H1 (cell line): ENCODE results near the gene MCHR1. TPM values are rescaled to one million over a fixed set of nuclear protein-coding genes. Genes with fewer than 3 reads are reported as not detected.
A peak's percentile ranks its signal among the peaks of the same experiment; 100 is the strongest.

ENCODE experiments used
- ATF2 ChIP-seq: IDR thresholded peaks from 2 replicates; pipeline ENCODE4 v1.6.1; 2012; ENCODE audit warnings: low read length, inconsistent platforms
- ATF3 ChIP-seq: IDR thresholded peaks from 2 replicates; pipeline ENCODE4 v1.6.1; 2011; ENCODE audit warnings: low read depth, mild to moderate bottlenecking, low read length; ENCODE audit not compliant: insufficient read depth
- CEBPB ChIP-seq: IDR thresholded peaks from 2 replicates; pipeline ENCODE4 v1.6.1; 2012; ENCODE audit warnings: low read depth, low read length
- CHD2 ChIP-seq: IDR thresholded peaks from 2 replicates; pipeline ENCODE4 v1.6.1; 2012; ENCODE audit warnings: low read length, improper control_type of control experiment
- CTBP2 ChIP-seq: IDR thresholded peaks from 2 replicates; pipeline ENCODE4 v1.7.0; 2011; ENCODE audit warnings: borderline replicate concordance, mild to moderate bottlenecking, moderate library complexity, mixed read lengths, low read length; ENCODE audit not compliant: insufficient read depth, insufficient read length
- EP300 ChIP-seq, 2 experiments: IDR thresholded peaks; 1 replicate in 1 of 2; 2 replicates in 1 of 2; pipeline ENCODE4 v1.6.1; 2011 to 2012; ENCODE audit warnings: low read depth in 2 of 2, low read length in 2 of 2, mild to moderate bottlenecking in 2 of 2, borderline replicate concordance in 1 of 2, inconsistent platforms in 1 of 2, moderate library complexity in 1 of 2
- EZH2 ChIP-seq: fragments of 200-600 bp; sonication (generic); IDR thresholded peaks from 2 replicates; pipeline ENCODE4 v1.7.1; 2012; ENCODE audit warnings: low read depth, mild to moderate bottlenecking, moderate library complexity, low read length, inconsistent platforms; ENCODE audit not compliant: severe bottlenecking
- GABPA ChIP-seq: IDR thresholded peaks from 2 replicates; pipeline ENCODE4 v1.6.1; 2011; ENCODE audit warnings: mild to moderate bottlenecking, low read length, moderate library complexity, borderline replicate concordance; ENCODE audit not compliant: insufficient read depth
- JUN ChIP-seq: IDR thresholded peaks from 2 replicates; pipeline ENCODE4 v1.6.1; 2011; ENCODE audit warnings: low read depth, mild to moderate bottlenecking, improper control_type of control experiment, low read length
- JUND ChIP-seq: IDR thresholded peaks from 2 replicates; pipeline ENCODE4 v1.6.1; 2011; ENCODE audit warnings: mild to moderate bottlenecking, improper control_type of control experiment, low read length
- KDM1A ChIP-seq: fragments of 200-600, 300-600 bp; sonication (generic); IDR thresholded peaks from 2 replicates; pipeline ENCODE4 v1.7.1; 2016; ENCODE audit warnings: mild to moderate bottlenecking, low read length, borderline replicate concordance
- PHF8 ChIP-seq: fragments of 200-600 bp; sonication (generic); conservative IDR thresholded peaks from 2 replicates; pipeline ENCODE4 v1.7.1; 2012; ENCODE audit warnings: low read depth, mild to moderate bottlenecking, inconsistent platforms, low read length, moderate library complexity
- RAD21 ChIP-seq, 2 experiments: IDR thresholded peaks in 1 of 2; conservative IDR thresholded peaks in 1 of 2; 2 replicates each; pipeline ENCODE4 v1.6.1; 2011; ENCODE audit warnings: low read depth in 2 of 2, low read length in 2 of 2, improper control_type of control experiment in 1 of 2, inconsistent platforms in 1 of 2, mild to moderate bottlenecking in 1 of 2, moderate library complexity in 1 of 2
- RXRA ChIP-seq: IDR thresholded peaks from 2 replicates; pipeline ENCODE4 v1.6.1; 2011; ENCODE audit warnings: low read depth, mild to moderate bottlenecking, low read length, moderate library complexity; ENCODE audit not compliant: insufficient read depth
- SAP30 ChIP-seq: fragments of 300-600 bp; sonication (generic); IDR thresholded peaks from 2 replicates; pipeline ENCODE4 v1.7.1; 2012; ENCODE audit warnings: low read length, moderate library complexity, mild to moderate bottlenecking, inconsistent platforms; ENCODE audit not compliant: insufficient read depth, insufficient replicate concordance
- SIN3A ChIP-seq, 2 experiments: IDR thresholded peaks in 1 of 2; conservative IDR thresholded peaks in 1 of 2; 2 replicates each; pipeline ENCODE4 v1.6.1; 2011 to 2012; ENCODE audit warnings: low read length in 2 of 2, improper control_type of control experiment in 1 of 2, low read depth in 1 of 2, mild to moderate bottlenecking in 1 of 2
- SP1 ChIP-seq: IDR thresholded peaks from 2 replicates; pipeline ENCODE4 v1.6.1; 2011; ENCODE audit warnings: low read depth, low read length
- TAF7 ChIP-seq: optimal IDR thresholded peaks from 2 replicates; pipeline ENCODE3; 2011; ENCODE audit warnings: low read depth, mild to moderate bottlenecking, inconsistent platforms, low read length, moderate library complexity, borderline replicate concordance
- TCF12 ChIP-seq: IDR thresholded peaks from 2 replicates; pipeline ENCODE4 v1.6.1; 2011; ENCODE audit warnings: low read depth, mild to moderate bottlenecking, low read length
- TEAD4 ChIP-seq: IDR thresholded peaks from 2 replicates; pipeline ENCODE4 v1.6.1; 2012; ENCODE audit warnings: low read depth, low read length, inconsistent platforms, mixed read lengths
- polyA plus RNA-seq, 7 experiments: library from polyadenylated mRNA; depleted of rRNA in 3 of 7; stranded (reverse) in 5 of 7; unstranded in 2 of 7; fragments of >200 nt in 5 of 7; fragments of 200-250 nt in 2 of 7; gene quantifications; 1 replicate in 5 of 7; 2 replicates in 1 of 7; 4 replicates in 1 of 7; pipeline versions ENCODE4 v1.2.1 to v1.2.3, GENCODE V29; 2011 to 2013; ENCODE audit warnings: missing spikeins in 2 of 7, mixed read lengths in 2 of 7
- total RNA-seq: library from RNA; stranded (reverse); fragmentation: NEBNext Ultra II Directional; extraction: Animal tissue kit (Norgen Biotek cat#: 25700); gene quantifications from 2 replicates; pipeline ENCODE4 v1.2.1, GENCODE V29; 2021

MCHR1 gene
- total and polyA plus RNA-seq, 2 of the 8 experiments (the other 6 are each of a cell fraction or from before 2014, with no cell fraction given), result 0.91 to 7.6 TPM

- TF ChIP-seq RXRA (no peak), KDM1A (no peak), ATF3 (no peak), TCF12 (peak; percentile 48; the same call in 1 of the 2 replicates), JUN (peak; percentile 86), EZH2 (no peak), JUND (peak; percentile 93), SIN3A (conservative IDR thresholded peaks at IDR 0.05 in 1 of 2, IDR thresholded peaks at IDR 0.05 in 1 of 2; ENCODE audit: low read depth in 1 of 2, low read length in 2 of 2) (peak; percentile 14 to 60; a peak in 1 of 4 replicates), PHF8 (peak; percentile 94), TAF7 (peak; percentile 74), GABPA (no peak; the same call in 1 of the 2 replicates), SP1 (peak; percentile 90), ATF2 (peak; percentile 98), CTBP2 (no peak), SAP30 (peak; percentile 31), EP300 (IDR thresholded peaks at IDR 0.05; ENCODE audit: borderline replicate concordance in 1 of 2, low read depth in 2 of 2, low read length in 2 of 2) (no peak), TEAD4 (no peak), CEBPB (no peak), RAD21 (IDR thresholded peaks at IDR 0.05 in 1 of 2, conservative IDR thresholded peaks at IDR 0.05 in 1 of 2; ENCODE audit: low read depth in 2 of 2, low read length in 2 of 2) (no peak), CHD2 (peak; percentile 87)
Measured at GRCh38 chr22:40636380-40637182, 42.7 kb upstream of the MCHR1 start, which contains the start of gene MRTFA (continued).
